ENCODE measurements around the gene TEAD1.

GRCh38 chr11:12696911-12697581 lies 22.8 kb downstream of the TEAD1 start:
- no peak for TF ChIP-seq CTCF (IDR thresholded peaks at IDR 0.05; ENCODE audit: low read depth, low read length, poor library complexity, severe bottlenecking)
- TF ChIP-seq EZH2phosphoT487 (IDR thresholded peaks at IDR 0.05; ENCODE audit: borderline replicate concordance, low read length), result no peak
